ENCODE results near the gene SUPT20HL1.

DNA sequence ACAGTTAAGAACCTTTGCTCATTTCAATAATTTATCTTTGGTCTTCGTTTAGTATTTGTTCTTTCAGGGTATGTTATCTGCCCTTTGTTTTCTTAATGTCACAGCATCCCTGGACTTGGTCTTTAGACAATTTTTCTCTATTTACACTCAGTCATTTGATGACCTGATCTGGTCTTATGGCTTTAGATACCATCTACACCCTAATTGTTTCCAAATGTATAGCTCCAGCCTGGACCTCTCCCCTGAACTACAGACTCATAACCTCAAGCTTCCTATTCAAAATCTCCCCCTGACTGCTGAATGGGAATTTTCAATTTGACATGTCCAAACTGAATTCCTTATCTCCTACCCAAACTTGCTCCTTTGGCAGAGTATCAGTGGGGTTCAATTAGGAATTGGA is 42.9 kb upstream of the SUPT20HL1 start:
- TF ChIP-seq CTCF (IDR thresholded peaks at IDR 0.05) (no peak), POLR2A (IDR thresholded peaks at IDR 0.05) (no peak)

All from upper lobe of left lung (tissue), 4 donors.